ENCODE data around the gene RHOBTB3.

Gene RHOBTB3

DNA sequence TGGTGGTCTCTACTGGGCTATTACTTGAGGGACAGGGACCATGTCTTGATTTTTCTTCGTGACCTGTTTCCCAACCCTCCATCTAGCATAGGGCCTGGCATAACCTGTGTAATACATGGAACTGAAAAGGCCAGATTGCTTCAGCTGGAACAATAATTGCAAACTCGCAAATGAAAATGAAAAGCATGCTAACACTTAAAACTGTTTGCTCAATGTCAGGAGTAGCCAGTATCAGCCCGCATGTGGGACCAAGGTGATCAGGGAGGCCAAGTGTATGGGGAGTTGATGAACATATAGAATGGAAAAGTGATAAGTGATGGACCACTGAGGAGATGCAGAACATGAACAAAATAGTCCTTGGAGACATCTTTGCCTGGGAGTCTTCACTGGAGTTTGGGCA is 66.2 kb downstream of the RHOBTB3 start:
- no peaks in the 10 kb centered on the region for H3K27me3 ChIP-seq (ENCODE audit: insufficient read depth, poor library complexity, severe bottlenecking)
- TF ChIP-seq GABPA (IDR thresholded peaks at IDR 0.05; ENCODE audit: low read depth) = no peak
- TF ChIP-seq CTCF (IDR thresholded peaks at IDR 0.05; ENCODE audit: insufficient read depth, low read length) = no peak
- no peak for TF ChIP-seq SPI1 (IDR thresholded peaks at IDR 0.05; ENCODE audit: borderline replicate concordance, low read depth)
- no peak for TF ChIP-seq POLR2AphosphoS5 (IDR thresholded peaks at IDR 0.05; ENCODE audit: low read depth)
- no peak for TF ChIP-seq REST (IDR thresholded peaks at IDR 0.05; ENCODE audit: insufficient replicate concordance, low read depth)
- DNase-seq (ENCODE audit: low read depth in 1 of 2, low spot score in 1 of 2) = no peak
- no peak overlapping the region for H3K27ac ChIP-seq (replicated peaks)
- no peak overlapping the region for H3K4me3 ChIP-seq (replicated peaks; ENCODE audit: insufficient read depth, low read length)

DNA sequence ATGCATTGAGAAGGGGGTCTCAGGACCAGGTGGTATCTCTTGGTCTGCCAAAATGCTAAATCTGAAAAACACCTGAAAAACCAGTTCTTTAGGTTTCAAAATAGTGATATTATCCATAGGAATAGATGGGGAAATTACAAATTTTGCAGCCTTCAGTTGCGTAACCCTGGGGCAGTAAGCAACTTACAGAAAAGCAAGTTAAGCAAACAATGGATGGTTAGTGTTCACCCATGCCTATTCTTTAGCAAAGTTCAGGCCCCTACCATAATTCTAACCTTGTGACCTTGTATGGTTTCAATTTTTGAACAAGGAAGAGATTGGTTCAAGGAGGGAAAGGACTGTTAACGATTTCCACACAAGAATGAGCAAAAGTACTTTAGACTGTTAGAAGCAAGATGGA is 66.9 kb downstream of the RHOBTB3 start:
- H3K4me3 ChIP-seq (replicated peaks; ENCODE audit: insufficient read depth, low read length) = no peak overlapping the region
- TF ChIP-seq SPI1 (IDR thresholded peaks at IDR 0.05; ENCODE audit: borderline replicate concordance, low read depth) = no peak
- TF ChIP-seq GABPA (IDR thresholded peaks at IDR 0.05; ENCODE audit: low read depth) = no peak
- no peak for TF ChIP-seq POLR2AphosphoS5 (IDR thresholded peaks at IDR 0.05; ENCODE audit: low read depth)
- no peak for TF ChIP-seq REST (IDR thresholded peaks at IDR 0.05; ENCODE audit: insufficient replicate concordance, low read depth)
- no peak for TF ChIP-seq CTCF (IDR thresholded peaks at IDR 0.05; ENCODE audit: insufficient read depth, low read length)
- peak in 1 of 2 experiments; percentile 22 for DNase-seq (ENCODE audit: low read depth in 1 of 2, low spot score in 1 of 2)
- H3K27me3 ChIP-seq (ENCODE audit: insufficient read depth, poor library complexity, severe bottlenecking) = no peaks in the 10 kb centered on the region
- H3K27ac ChIP-seq (replicated peaks) = no peak overlapping the region

DNA sequence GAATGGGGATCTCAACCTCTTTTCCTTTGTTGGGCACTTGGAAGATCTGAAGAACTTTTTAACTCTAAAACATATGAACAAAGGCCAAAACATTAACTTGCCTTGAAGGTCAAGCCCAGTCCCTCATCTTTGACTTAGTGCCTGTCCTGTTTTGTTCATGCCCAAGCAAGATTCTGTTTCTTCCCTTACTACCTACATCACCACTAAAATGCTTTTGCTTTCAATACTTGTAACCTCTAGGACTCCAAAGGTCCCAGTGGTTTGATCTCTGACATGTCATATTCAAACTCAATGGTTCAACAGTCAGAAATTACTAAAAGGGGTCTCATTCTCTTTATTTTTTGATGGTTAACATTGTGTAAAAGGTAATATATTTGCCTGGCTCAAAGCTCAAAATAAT is 67.4 kb downstream of the RHOBTB3 start:
- TF ChIP-seq CTCF (IDR thresholded peaks at IDR 0.05; ENCODE audit: insufficient read depth, low read length) (no peak), GABPA (IDR thresholded peaks at IDR 0.05; ENCODE audit: low read depth) (no peak), SPI1 (IDR thresholded peaks at IDR 0.05; ENCODE audit: borderline replicate concordance, low read depth) (no peak), REST (IDR thresholded peaks at IDR 0.05; ENCODE audit: insufficient replicate concordance, low read depth) (no peak), POLR2AphosphoS5 (IDR thresholded peaks at IDR 0.05; ENCODE audit: low read depth) (no peak)
- no peaks in the 10 kb centered on the region for H3K27me3 ChIP-seq (ENCODE audit: insufficient read depth, poor library complexity, severe bottlenecking)
- no peak for DNase-seq (ENCODE audit: low read depth in 1 of 2, low spot score in 1 of 2)
- H3K27ac ChIP-seq (replicated peaks) = no peak overlapping the region
- no peak overlapping the region for H3K4me3 ChIP-seq (replicated peaks; ENCODE audit: insufficient read depth, low read length)
